IMR-90 (cell line): Measurements from ENCODE around the gene HLA-DOA. TPM values are rescaled to one million over a fixed set of nuclear protein-coding genes. Genes with fewer than 3 reads are reported as not detected.

Experiments used
- ATAC-seq: fragments of 200-7000 bp; cut with Tn5 transposase; 2 replicates; pipeline ENCODE4 v1.9.1; 2020; ENCODE audit warnings: low read depth, mild to moderate bottlenecking, moderate library complexity
- BruUV-seq: library from RNA; stranded (reverse); fragments of 400-500 nt; replicated peaks from 2 replicates; lab custom pipeline; 2021; lab: Mats Ljungman, UMichigan
- CTCF ChIA-PET: fragments of 300-600 bp; formaldehyde crosslinking; extraction: SDS; loops from one replicate; lab custom pipeline; 2021; ENCODE audit warnings: antibody characterized with exemption; lab: Yijun Ruan, JAX
- POLR2A ChIA-PET: fragments of 300-600 bp; sonication (Branson Sonifier 250); formaldehyde crosslinking; loops from one replicate; lab custom pipeline; 2022; ENCODE audit warnings: antibody characterized with exemption; ENCODE audit not compliant: unreplicated experiment; lab: Charles Lee
- DNase-seq: peaks from one replicate; pipeline ENCODE4 v3.0.0; 2013
- H2AFZ ChIP-seq: replicated peaks from 2 replicates; pipeline ENCODE3; 2013; ENCODE audit warnings: low read length, mild to moderate bottlenecking; ENCODE audit not compliant: poor library complexity
- H2AK5ac ChIP-seq: 2 replicates; pipeline ENCODE4 v1.6.1; 2013; ENCODE audit warnings: low read depth, low read length, inconsistent platforms
- H2AK9ac ChIP-seq: replicated peaks from 2 replicates; pipeline ENCODE3; 2013; ENCODE audit warnings: mild to moderate bottlenecking, low read depth, low read length, moderate library complexity; ENCODE audit not compliant: poor library complexity
- H2BK120ac ChIP-seq: 2 replicates; pipeline ENCODE4 v1.6.1; 2013; ENCODE audit warnings: low read depth, low read length, inconsistent platforms
- H2BK15ac ChIP-seq: 3 replicates; pipeline ENCODE4 v1.6.1; 2013; ENCODE audit warnings: low read depth, low read length, inconsistent platforms
- H2BK20ac ChIP-seq: 2 replicates; pipeline ENCODE4 v1.6.1; 2013; ENCODE audit warnings: low read depth, mild to moderate bottlenecking, inconsistent platforms, low read length, moderate library complexity
- H2BK5ac ChIP-seq: 2 replicates; pipeline ENCODE4 v1.6.1; 2013; ENCODE audit warnings: mild to moderate bottlenecking, low read depth, low read length, inconsistent platforms; ENCODE audit not compliant: poor library complexity, severe bottlenecking
- H3K14ac ChIP-seq: replicated peaks from 2 replicates; pipeline ENCODE4 v1.6.1; 2013; ENCODE audit warnings: low read depth, low read length, inconsistent platforms
- H3K18ac ChIP-seq: 2 replicates; pipeline ENCODE4 v1.6.1; 2013; ENCODE audit warnings: low read depth, low read length, control low read depth
- H3K23ac ChIP-seq: 2 replicates; pipeline ENCODE4 v1.6.1; 2013; ENCODE audit warnings: low read depth, low read length, inconsistent platforms
- H3K27ac ChIP-seq: 2 replicates; pipeline ENCODE4 v1.5.1; 2013; ENCODE audit warnings: mild to moderate bottlenecking, control low read depth, low read length; ENCODE audit not compliant: insufficient read depth
- H3K27me3 ChIP-seq: 2 replicates; pipeline ENCODE4 v1.6.1; 2013; ENCODE audit warnings: low read length; ENCODE audit not compliant: control insufficient read depth, insufficient read depth
- H3K36me3 ChIP-seq: 2 replicates; pipeline ENCODE4 v1.6.1; 2013; ENCODE audit warnings: low read length, mixed read lengths; ENCODE audit not compliant: control insufficient read depth, insufficient read depth
- H3K4ac ChIP-seq: 2 replicates; pipeline ENCODE4 v1.6.1; 2013; ENCODE audit warnings: low read depth, low read length, inconsistent platforms
- H3K4me1 ChIP-seq: 2 replicates; pipeline ENCODE4 v1.6.1; 2013; ENCODE audit warnings: low read length, mixed read lengths; ENCODE audit not compliant: control insufficient read depth, insufficient read depth
- H3K4me2 ChIP-seq: 2 replicates; pipeline ENCODE4 v1.6.1; 2013; ENCODE audit warnings: low read depth, mild to moderate bottlenecking, control low read depth, low read length, moderate library complexity
- H3K4me3 ChIP-seq: 2 replicates; pipeline ENCODE4 v1.5.1; 2013; ENCODE audit warnings: low read depth, mild to moderate bottlenecking, control low read depth, low read length, moderate library complexity; ENCODE audit not compliant: insufficient read depth
- H3K56ac ChIP-seq: 2 replicates; pipeline ENCODE4 v1.6.1; 2013; ENCODE audit warnings: low read length, inconsistent platforms; ENCODE audit not compliant: insufficient read depth; ENCODE audit errors: extremely low read depth
- H3K79me1 ChIP-seq, 2 experiments: 2 replicates each; pipeline ENCODE4 v1.6.1; 2013; ENCODE audit warnings: low read length in 2 of 2, inconsistent platforms in 1 of 2, low read depth in 1 of 2
- H3K9ac ChIP-seq: 2 replicates; pipeline ENCODE4 v1.6.1; 2013; ENCODE audit warnings: low read depth, low read length, control low read depth
- H3K9me1 ChIP-seq: 2 replicates; pipeline ENCODE4 v1.6.1; 2013; ENCODE audit warnings: low read length, inconsistent platforms; ENCODE audit not compliant: insufficient read depth
- H3K9me3 ChIP-seq: 2 replicates; pipeline ENCODE4 v1.6.1; 2013; ENCODE audit warnings: low read length; ENCODE audit not compliant: control insufficient read depth, insufficient read depth
- H4K20me1 ChIP-seq: 2 replicates; pipeline ENCODE4 v1.6.1; 2013; ENCODE audit warnings: low read length, inconsistent platforms; ENCODE audit not compliant: insufficient read depth
- H4K5ac ChIP-seq: 2 replicates; pipeline ENCODE4 v1.6.1; 2013; ENCODE audit warnings: mild to moderate bottlenecking, low read depth, low read length, control low read depth
- H4K8ac ChIP-seq, 2 experiments: 2 replicates each; pipeline ENCODE4 v1.6.1; 2013; ENCODE audit warnings: low read depth in 2 of 2, low read length in 2 of 2, control low read depth in 1 of 2, inconsistent platforms in 1 of 2
- H4K91ac ChIP-seq: 2 replicates; pipeline ENCODE4 v1.6.1; 2013; ENCODE audit warnings: low read depth, low read length, inconsistent platforms; ENCODE audit not compliant: insufficient read depth
- CHD1 ChIP-seq: IDR thresholded peaks from 2 replicates; pipeline ENCODE4 v1.6.1; 2012; ENCODE audit warnings: low read depth, low read length, improper control_type of control experiment
- CTCF ChIP-seq: conservative IDR thresholded peaks from 2 replicates; pipeline ENCODE4 v1.5.1; 2012; ENCODE audit warnings: mild to moderate bottlenecking, low read depth, low read length, improper control_type of control experiment
- MAZ ChIP-seq: IDR thresholded peaks from 2 replicates; pipeline ENCODE4 v1.6.1; 2012; ENCODE audit warnings: low read depth, mild to moderate bottlenecking, low read length, improper control_type of control experiment, moderate library complexity, borderline replicate concordance
- MXI1 ChIP-seq: IDR thresholded peaks from 2 replicates; pipeline ENCODE4 v1.6.1; 2012; ENCODE audit warnings: low read depth, mild to moderate bottlenecking, low read length, moderate library complexity, borderline replicate concordance
- RCOR1 ChIP-seq: IDR thresholded peaks from 2 replicates; pipeline ENCODE4 v1.6.1; 2012; ENCODE audit warnings: mild to moderate bottlenecking, low read length, improper control_type of control experiment; ENCODE audit not compliant: insufficient replicate concordance
- WGBS, 2 experiments: methylation state at CpG; one replicate each; pipeline versions ENCODE4 v1.1.5 to v1.1.7; 2013; ENCODE audit warnings: missing lambda C conversion rate in 2 of 2; ENCODE audit not compliant: insufficient read length in 1 of 2; ENCODE audit errors: extremely low coverage in 2 of 2; 5-methylcytosine and 5-hydroxymethylcytosine counted together
- dilution Hi-C: fragments of 300-500 bp; cut with HindIII; formaldehyde crosslinking; loops from one replicate; pipeline ENCODE4 v1.14.3; 2018; ENCODE audit warnings: low sequenced_read_pairs; ENCODE audit not compliant: unreplicated experiment
- in situ Hi-C: fragments of 300-500 bp; cut with MboI; formaldehyde crosslinking; loops from 3 replicates; pipeline ENCODE4 v1.14.3; 2019; ENCODE audit warnings: low sequenced_read_pairs, inconsistent platforms, mixed read lengths
- intact Hi-C: fragments of 100-400 bp; cut with micrococcal nuclease; formaldehyde crosslinking; loops from 2 replicates; pipeline ENCODE4 v1.10.0; 2022
- polyA plus RNA-seq, 3 experiments: library from polyadenylated mRNA; depleted of rRNA; stranded (reverse); fragments of >200 nt; gene quantifications; 2 replicates each; pipeline ENCODE4 v1.2.3, GENCODE V29; 2012; ENCODE audit warnings: low replicate concordance in 1 of 3
- total RNA-seq: library from RNA; depleted of rRNA; stranded (reverse); fragments of >200 nt; gene quantifications from 2 replicates; pipeline ENCODE4 v1.2.3, GENCODE V29; 2012

Gene HLA-DOA
- total and polyA plus RNA-seq, 2 of the 4 experiments (the other 2 are of a cell fraction), result not detected

- H3K23ac ChIP-seq, result no peak overlapping the region
- H3K27me3 ChIP-seq, result peaks cover 52% of the 10 kb centered on the region
- no peak overlapping the region for H3K4ac ChIP-seq
- H3K9ac ChIP-seq, result no peak overlapping the region
- H3K27ac ChIP-seq, result no peak overlapping the region
- WGBS, 2 experiments, result 77% methylated on average over 3 of the region's 7 CpGs; no CpG with 5 or more reads in 1 of the 2 experiments
- in situ Hi-C loops (loop anchor here (10.0 kb wide), 1 partner anchor 154 kb away; no protein-coding TSS in a partner anchor), dilution Hi-C loops (no loop called here), intact Hi-C loops (no loop called here)
- H3K36me3 ChIP-seq, result no peaks in the 10 kb centered on the region
- DNase-seq (no peak), ATAC-seq (no peak)
- POLR2A ChIA-PET, result no interaction called here
- H4K5ac ChIP-seq, result no peak overlapping the region
- BruUV-seq, result no TSS peak
- H2BK5ac ChIP-seq, result no peak overlapping the region
- H2AFZ ChIP-seq, result no peak overlapping the region
- H4K8ac ChIP-seq, result no peak overlapping the region
- no peak overlapping the region for H3K56ac ChIP-seq
- no peaks in the 10 kb centered on the region; the same call in 1 of the 2 replicates for H3K4me1 ChIP-seq
- no peak overlapping the region for H2AK9ac ChIP-seq
- no peak overlapping the region for H4K91ac ChIP-seq
- H3K9me3 ChIP-seq, result no peaks in the 10 kb centered on the region
- TF ChIP-seq CTCF, result no peak
- TF ChIP-seq MXI1, result no peak
- no peak for TF ChIP-seq MAZ
- no peak for TF ChIP-seq RCOR1
- TF ChIP-seq CHD1, result no peak
- H3K18ac ChIP-seq, result no peak overlapping the region
- no peaks in the 10 kb centered on the region for H3K9me1 ChIP-seq
- CTCF ChIA-PET, result no interaction called here
- no peaks in the 10 kb centered on the region for H4K20me1 ChIP-seq
- H3K14ac ChIP-seq, result no peak overlapping the region
- no peak overlapping the region for H3K4me3 ChIP-seq
- no peak overlapping the region for H3K4me2 ChIP-seq
- H2BK120ac ChIP-seq, result no peak overlapping the region
- no peak overlapping the region for H2AK5ac ChIP-seq
- H2BK20ac ChIP-seq, result no peak overlapping the region
- no peak overlapping the region for H2BK15ac ChIP-seq
- no peaks in the 10 kb centered on the region for H3K79me1 ChIP-seq
Measured at GRCh38 chr6:33010356-33010755, 965 bp upstream of the HLA-DOA start.
